ENCODE data around the gene CAPN8. TPM values are rescaled to one million over a fixed set of nuclear protein-coding genes. Genes with fewer than 3 reads are reported as not detected.

The CAPN8 gene
- polyA plus RNA-seq, 1 donor (not counting 4 experiments of a cell fraction or from before 2014, with no cell fraction given) = 4.7 TPM

DNA sequence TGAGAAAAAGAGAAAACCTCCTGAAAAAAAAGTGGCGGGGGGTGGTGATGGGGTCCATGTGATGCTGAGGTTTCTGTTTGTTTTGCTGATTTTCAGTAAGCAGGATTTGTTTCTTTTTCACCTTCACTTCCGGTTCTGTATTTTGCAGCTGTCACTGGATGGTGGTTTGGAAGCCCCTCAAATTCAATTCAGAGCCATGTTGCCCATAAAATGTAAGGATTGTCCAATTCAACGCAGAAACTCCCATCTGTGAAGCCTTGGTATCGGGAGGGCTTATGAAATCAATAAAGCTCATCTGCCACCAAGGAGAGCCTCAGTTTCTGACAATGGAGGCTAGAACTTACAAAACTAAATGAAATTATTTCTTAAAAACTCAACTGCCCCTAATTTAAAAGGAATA, 12.1 kb downstream of the CAPN8 start:
- Histone ChIP-seq H3K9ac (ENCODE audit: control insufficient read depth, extremely low read depth, insufficient read depth, low read length) (no peak overlapping the region), H3K4me3 (ENCODE audit: control insufficient read depth in 2 of 3, extremely low read depth in 1 of 3, insufficient read depth in 2 of 3, low read depth in 1 of 3, low read length in 3 of 3) (no peak overlapping the region), H3K27ac (ENCODE audit: control insufficient read depth, insufficient read depth, low read length) (no peak overlapping the region), H4K20me1 (ENCODE audit: control insufficient read depth, extremely low read depth, insufficient read depth, low read length) (no peaks in the 10 kb centered on the region), H3K36me3 (ENCODE audit: control insufficient read depth in 2 of 2, extremely low read depth in 1 of 2, insufficient read depth in 2 of 2, low read length in 2 of 2) (no peaks in the 10 kb centered on the region), H3K27me3 (ENCODE audit: control insufficient read depth, extremely low read depth, insufficient read depth, low read length) (no peaks in the 10 kb centered on the region), H3K4me2 (ENCODE audit: control insufficient read depth, extremely low read depth, insufficient read depth, low read depth, low read length) (no peak overlapping the region), H2AFZ (ENCODE audit: control insufficient read depth, low read length) (no peak overlapping the region), H3K4me1 (ENCODE audit: control insufficient read depth, extremely low read depth, insufficient read depth, low read length) (peaks cover 32% of the 10 kb centered on the region), H3K9me1 (ENCODE audit: control insufficient read depth, extremely low read depth, insufficient read depth, low read length) (no peaks in the 10 kb centered on the region), H3K79me2 (ENCODE audit: control insufficient read depth, insufficient read depth, low read length) (no peaks in the 10 kb centered on the region), H3K9me3 (ENCODE audit: control insufficient read depth, low read depth, low read length) (no peaks in the 10 kb centered on the region)
- no peak for FAIRE-seq
- TF ChIP-seq EZH2 (IDR thresholded peaks at IDR 0.05; ENCODE audit: low read length) (no peak), CTCF (optimal IDR thresholded peaks at IDR 0.05 in 1 of 3, IDR thresholded peaks at IDR 0.05 in 1 of 3, conservative IDR thresholded peaks at IDR 0.05 in 1 of 3; ENCODE audit: extremely low read depth in 1 of 3, insufficient read depth in 2 of 3, low read length in 3 of 3) (no peak)
- dilution Hi-C loops (cut with MboI; ENCODE audit: extremely low pct_ligation_motif_present, low sequenced_read_pairs) = no loop called here
- no peak for DNase-seq (ENCODE audit: low read depth, low spot score)

GRCh38 chr1:223653015-223653414, 12.5 kb downstream of the CAPN8 start:
- no peak for FAIRE-seq
- H3K9me3 ChIP-seq (ENCODE audit: control insufficient read depth, low read depth, low read length) = no peaks in the 10 kb centered on the region
- peak overlapping the region; percentile 63 for H3K4me2 ChIP-seq (ENCODE audit: control insufficient read depth, extremely low read depth, insufficient read depth, low read depth, low read length)
- H3K27ac ChIP-seq (ENCODE audit: control insufficient read depth, insufficient read depth, low read length) = no peak overlapping the region
- no peaks in the 10 kb centered on the region for H3K9me1 ChIP-seq (ENCODE audit: control insufficient read depth, extremely low read depth, insufficient read depth, low read length)
- H2AFZ ChIP-seq (ENCODE audit: control insufficient read depth, low read length) = no peak overlapping the region
- H3K4me1 ChIP-seq (ENCODE audit: control insufficient read depth, extremely low read depth, insufficient read depth, low read length) = peaks cover 32% of the 10 kb centered on the region
- no peak overlapping the region for H3K4me3 ChIP-seq (ENCODE audit: control insufficient read depth in 2 of 3, extremely low read depth in 1 of 3, insufficient read depth in 2 of 3, low read depth in 1 of 3, low read length in 3 of 3)
- H3K9ac ChIP-seq (ENCODE audit: control insufficient read depth, extremely low read depth, insufficient read depth, low read length) = peak overlapping the region; percentile 19
- no peaks in the 10 kb centered on the region for H3K27me3 ChIP-seq (ENCODE audit: control insufficient read depth, extremely low read depth, insufficient read depth, low read length)
- H3K79me2 ChIP-seq (ENCODE audit: control insufficient read depth, insufficient read depth, low read length) = no peaks in the 10 kb centered on the region
- dilution Hi-C loops (cut with MboI; ENCODE audit: extremely low pct_ligation_motif_present, low sequenced_read_pairs) = no loop called here
- no peak for DNase-seq (ENCODE audit: low read depth, low spot score)
- no peaks in the 10 kb centered on the region for H3K36me3 ChIP-seq (ENCODE audit: control insufficient read depth in 2 of 2, extremely low read depth in 1 of 2, insufficient read depth in 2 of 2, low read length in 2 of 2)
- no peak for TF ChIP-seq CTCF (optimal IDR thresholded peaks at IDR 0.05 in 1 of 3, IDR thresholded peaks at IDR 0.05 in 1 of 3, conservative IDR thresholded peaks at IDR 0.05 in 1 of 3; ENCODE audit: extremely low read depth in 1 of 3, insufficient read depth in 2 of 3, low read length in 3 of 3)
- TF ChIP-seq EZH2 (IDR thresholded peaks at IDR 0.05; ENCODE audit: low read length) = no peak
- no peaks in the 10 kb centered on the region for H4K20me1 ChIP-seq (ENCODE audit: control insufficient read depth, extremely low read depth, insufficient read depth, low read length)
